Calu3 (cell line): Measurements from ENCODE around the gene RNASEH2C. TPM values are rescaled to one million over a fixed set of nuclear protein-coding genes. Genes with fewer than 3 reads are reported as not detected.
"Not testable (repeated sequence)": the region's sequence is repeated elsewhere in the genome, so short reads cannot be mapped to it uniquely, and the experiment has no call there.

Experiments
- BruUV-seq: library from RNA; stranded (reverse); fragments of 400-500 nt; replicated peaks from 2 replicates; lab custom pipeline; 2021; lab: Mats Ljungman, UMichigan
- CTCF ChIA-PET: fragments of 300-600 bp; sonication (Branson Sonifier 250); formaldehyde crosslinking; loops from one replicate; lab custom pipeline; 2022; ENCODE audit warnings: antibody characterized with exemption; lab: Charles Lee
- DNase-seq: peaks from one replicate; pipeline ENCODE4 v3.0.0; 2022
- H3K27ac Mint-ChIP-seq: one replicate; pipeline ENCODE4 v1.8.0; 2022; ENCODE audit warnings: mixed read lengths; ENCODE audit not compliant: unreplicated experiment
- H3K27me3 Mint-ChIP-seq: one replicate; pipeline ENCODE4 v1.8.0; 2022; ENCODE audit warnings: mixed read lengths; ENCODE audit not compliant: unreplicated experiment
- H3K36me3 Mint-ChIP-seq: one replicate; pipeline ENCODE4 v1.8.0; 2022; ENCODE audit warnings: mild to moderate bottlenecking, moderate library complexity, mixed read lengths; ENCODE audit not compliant: insufficient read depth, unreplicated experiment
- H3K4me1 Mint-ChIP-seq: one replicate; pipeline ENCODE4 v1.8.0; 2022; ENCODE audit warnings: mild to moderate bottlenecking, low read depth, mixed read lengths; ENCODE audit not compliant: unreplicated experiment
- H3K4me3 Mint-ChIP-seq: one replicate; pipeline ENCODE4 v1.8.0; 2022; ENCODE audit warnings: mild to moderate bottlenecking, low read depth, moderate library complexity, mixed read lengths; ENCODE audit not compliant: unreplicated experiment
- H3K9me3 Mint-ChIP-seq: one replicate; pipeline ENCODE4 v1.8.0; 2022; ENCODE audit warnings: low read depth, mixed read lengths; ENCODE audit not compliant: unreplicated experiment
- CTCF ChIP-seq: fragments of 200-600 bp; IDR thresholded peaks from one replicate; pipeline ENCODE4 v1.8.0; 2022; ENCODE audit warnings: antibody characterized with exemption; ENCODE audit not compliant: unreplicated experiment
- intact Hi-C: fragments of 100-400 bp; cut with micrococcal nuclease; formaldehyde crosslinking; loops from one replicate; pipeline ENCODE4 v1.10.0; 2022; ENCODE audit not compliant: unreplicated experiment
- total RNA-seq: library from RNA; stranded (reverse); gene quantifications from 2 replicates; pipeline ENCODE4 v1.2.3, GENCODE V29; 2022

RNASEH2C gene
- total RNA-seq, 1 experiment from 2014 or later = 28.2 TPM

DNA sequence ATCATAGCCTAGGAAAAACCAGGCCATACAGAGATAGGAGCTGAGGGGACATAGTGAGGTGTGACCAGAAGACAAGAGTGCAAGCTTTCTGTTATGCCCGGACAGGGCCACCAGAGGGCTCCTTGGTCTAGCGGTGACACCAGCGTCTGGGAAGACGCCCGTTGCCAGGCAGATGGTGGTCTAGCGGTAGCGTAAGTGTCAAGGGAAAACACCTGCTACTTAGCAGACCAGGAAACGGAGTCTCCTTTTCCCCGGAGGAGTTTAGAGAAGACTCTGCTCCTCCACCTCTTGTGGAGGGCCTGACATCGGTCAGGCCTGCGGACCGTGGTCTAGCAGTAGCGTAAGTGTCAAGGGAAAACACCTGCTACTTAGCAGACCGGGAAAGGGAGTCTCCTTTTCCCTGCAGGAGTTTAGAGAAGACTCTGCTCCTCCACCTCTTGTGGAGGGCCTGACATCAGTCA lies 14.3 kb downstream of the RNASEH2C start:
- DNase-seq = peak; percentile 84
- intact Hi-C loops = loop anchor here (5.0 kb wide), 1 partner anchor 66 kb away; no protein-coding TSS in a partner anchor
- not testable (repeated sequence) for H3K4me3 Mint-ChIP-seq, H3K27me3 Mint-ChIP-seq, H3K36me3 Mint-ChIP-seq, H3K4me1 Mint-ChIP-seq, BruUV-seq, H3K27ac Mint-ChIP-seq, H3K9me3 Mint-ChIP-seq
- CTCF ChIA-PET = interaction anchor here (0.8 to 1.6 kb wide), 6 partner anchors 69 to 273 kb away, joined by 3 to 5 read pairs (median 4); partner anchors contain the start of genes FIBP and SIPA1
- peak; percentile 63 for TF ChIP-seq CTCF

GRCh38 chr11:65703846-65704245 lies 16.8 kb downstream of the RNASEH2C start:
- no TSS peak for BruUV-seq
- CTCF ChIA-PET = interaction anchor here (1.1 kb wide), 1 partner anchor 41 kb away, joined by 3 read pairs; no protein-coding TSS in a partner anchor
- Mint-ChIP-seq H3K4me3 (no peak overlapping the region), H3K27ac (no peak overlapping the region), H3K9me3 (no peaks in the 10 kb centered on the region), H3K27me3 (peaks cover 20% of the 10 kb centered on the region), H3K36me3 (no peaks in the 10 kb centered on the region), H3K4me1 (no peaks in the 10 kb centered on the region)
- intact Hi-C loops = no loop called here
- no peak for DNase-seq
- TF ChIP-seq CTCF = no peak

- Mint-ChIP-seq H3K4me1 (no peaks in the 10 kb centered on the region), H3K9me3 (no peaks in the 10 kb centered on the region), H3K27me3 (peaks cover 33% of the 10 kb centered on the region), H3K36me3 (no peaks in the 10 kb centered on the region), H3K4me3 (no peak overlapping the region), H3K27ac (no peak overlapping the region)
- BruUV-seq = no TSS peak
- intact Hi-C loops = no loop called here
- no peak for DNase-seq
- no peak for TF ChIP-seq CTCF
- CTCF ChIA-PET = no interaction called here
These were observed 18.9 kb downstream of the RNASEH2C start for GRCh38 chr11:65701686-65702085.

DNA sequence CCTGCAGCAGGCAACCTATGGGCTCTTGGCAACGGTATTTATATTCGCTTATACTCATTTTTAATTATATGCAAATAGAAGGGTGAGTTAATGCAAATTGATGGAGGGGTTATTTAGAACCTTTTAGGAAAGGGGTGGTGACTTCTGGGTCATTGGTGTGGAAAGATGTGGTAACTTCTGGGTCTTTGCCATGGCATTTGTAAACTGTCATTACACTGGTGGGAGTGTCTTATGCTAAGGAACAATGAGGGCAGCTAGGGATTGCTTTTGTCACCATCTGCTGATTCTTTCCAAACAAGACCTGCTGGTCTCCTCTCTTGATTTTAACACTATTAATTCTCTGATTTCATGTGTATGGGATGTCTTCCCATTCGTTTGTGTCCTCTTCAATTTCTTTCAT lies 20.2 kb downstream of the RNASEH2C start:
- Mint-ChIP-seq H3K27me3 (peaks cover 33% of the 10 kb centered on the region), H3K4me3 (no peak overlapping the region)

More for the DNA sequence above, 20.2 kb downstream of the RNASEH2C start:
- Mint-ChIP-seq H3K4me1 (peaks cover 8% of the 10 kb centered on the region), H3K9me3 (no peaks in the 10 kb centered on the region), H3K36me3 (no peaks in the 10 kb centered on the region), H3K27ac (no peak overlapping the region)
- intact Hi-C loops = no loop called here
- BruUV-seq = no TSS peak
- no peak for TF ChIP-seq CTCF
- no peak for DNase-seq
- CTCF ChIA-PET = interaction anchor here (0.6 kb wide), 1 partner anchor 107 kb away, joined by 4 read pairs; no protein-coding TSS in a partner anchor
